HepG2 (cell line): ENCODE measurements around the gene DSCAML1. TPM values are rescaled to one million over a fixed set of nuclear protein-coding genes. Genes with fewer than 3 reads are reported as not detected.
A peak's percentile ranks its signal among the peaks of the same experiment; 100 is the strongest.

Experiments
- ARNTL ChIP-seq: sonication (generic); formaldehyde crosslinking; IDR thresholded peaks from 2 replicates; pipeline ENCODE4 v1.4.0; 2020; ENCODE audit warnings: mild to moderate bottlenecking, missing genetic modification reagents
- CEBPB ChIP-seq: IDR thresholded peaks from 2 replicates; pipeline ENCODE4 v1.6.1; 2011; ENCODE audit warnings: low read depth, low read length, improper control_type of control experiment, borderline replicate concordance
- HMG20B ChIP-seq: conservative IDR thresholded peaks from 2 replicates; pipeline ENCODE4 v1.6.1; 2016; ENCODE audit warnings: missing genetic modification reagents, missing compliant biosample characterization
- IRX3 ChIP-seq: sonication (generic); formaldehyde crosslinking; IDR thresholded peaks from 2 replicates; pipeline ENCODE4 v1.8.1; 2023; ENCODE audit warnings: mild to moderate bottlenecking, low read depth, missing genetic modification reagents, borderline replicate concordance
- LRRFIP1 ChIP-seq: sonication (generic); formaldehyde crosslinking; conservative IDR thresholded peaks from 2 replicates; pipeline ENCODE4 v1.4.0; 2020; ENCODE audit warnings: missing genetic modification reagents
- PHB2 ChIP-seq: fragments of 450-650 bp; IDR thresholded peaks from 2 replicates; pipeline ENCODE4 v1.6.1; 2018; ENCODE audit not compliant: partially characterized antibody
- RCOR2 ChIP-seq: IDR thresholded peaks from 2 replicates; pipeline ENCODE4 v1.6.1; 2016; ENCODE audit warnings: missing biosample characterization, missing genetic modification reagents
- SAFB2 ChIP-seq: sonication (generic); formaldehyde crosslinking; IDR thresholded peaks from 2 replicates; pipeline ENCODE4 v1.5.1; 2020; ENCODE audit warnings: missing genetic modification reagents, low read depth, mild to moderate bottlenecking, borderline replicate concordance
- SNAI1 ChIP-seq: sonication (generic); formaldehyde crosslinking; IDR thresholded peaks from 2 replicates; pipeline ENCODE4 v1.5.0; 2020; ENCODE audit warnings: mild to moderate bottlenecking, missing genetic modification reagents, borderline replicate concordance
- TBX2 ChIP-seq: sonication (generic); formaldehyde crosslinking; IDR thresholded peaks from 2 replicates; pipeline ENCODE4 v1.5.0; 2020; ENCODE audit warnings: missing genetic modification reagents, mild to moderate bottlenecking, borderline replicate concordance
- ZBTB3 ChIP-seq: sonication (generic); formaldehyde crosslinking; IDR thresholded peaks from 2 replicates; pipeline ENCODE4 v1.4.0; 2020; ENCODE audit warnings: low read depth, mild to moderate bottlenecking, moderate library complexity, missing genetic modification reagents, borderline replicate concordance
- ZBTB34 ChIP-seq: sonication (generic); formaldehyde crosslinking; IDR thresholded peaks from 2 replicates; pipeline ENCODE4 v1.8.0; 2022; ENCODE audit warnings: mild to moderate bottlenecking, missing genetic modification reagents
- ZFP1 ChIP-seq: IDR thresholded peaks from 2 replicates; pipeline ENCODE4 v1.6.1; 2016
- ZFP90 ChIP-seq: sonication (generic); formaldehyde crosslinking; IDR thresholded peaks from 2 replicates; pipeline ENCODE4 v1.8.0; 2022; ENCODE audit warnings: missing genetic modification reagents, mild to moderate bottlenecking, inconsistent platforms, borderline replicate concordance
- ZFYVE20 ChIP-seq: sonication (generic); formaldehyde crosslinking; IDR thresholded peaks from 2 replicates; pipeline ENCODE4 v1.8.0; 2023; ENCODE audit warnings: low read depth, mild to moderate bottlenecking, moderate library complexity, missing genetic modification reagents, borderline replicate concordance
- ZMAT5 ChIP-seq: sonication (generic); formaldehyde crosslinking; IDR thresholded peaks from 2 replicates; pipeline ENCODE4 v1.5.0; 2020; ENCODE audit warnings: mild to moderate bottlenecking, low read depth, missing genetic modification reagents, borderline replicate concordance
- ZNF484 ChIP-seq: sonication (generic); formaldehyde crosslinking; IDR thresholded peaks from 2 replicates; pipeline ENCODE4 v1.5.1; 2020; ENCODE audit warnings: mild to moderate bottlenecking, low read depth, missing genetic modification reagents, borderline replicate concordance
- ZNF510 ChIP-seq: sonication (generic); formaldehyde crosslinking; IDR thresholded peaks from 2 replicates; pipeline ENCODE4 v1.4.0; 2020; ENCODE audit warnings: low read depth, mild to moderate bottlenecking, missing genetic modification reagents
- ZNF547 ChIP-seq: sonication (generic); formaldehyde crosslinking; IDR thresholded peaks from 2 replicates; pipeline ENCODE4 v1.5.1; 2020; ENCODE audit warnings: mild to moderate bottlenecking, missing genetic modification reagents
- ZNF746 ChIP-seq: sonication (generic); formaldehyde crosslinking; IDR thresholded peaks from 2 replicates; pipeline ENCODE4 v1.8.0; 2022; ENCODE audit warnings: mild to moderate bottlenecking, missing genetic modification reagents
- ZNF772 ChIP-seq: sonication (generic); formaldehyde crosslinking; IDR thresholded peaks from 2 replicates; pipeline ENCODE4 v1.5.0; 2020; ENCODE audit warnings: mild to moderate bottlenecking, missing genetic modification reagents
- polyA plus RNA-seq, 8 experiments: library from polyadenylated mRNA; depleted of rRNA in 3 of 8; stranded (reverse) in 7 of 8; unstranded in 1 of 8; fragments of >200 nt; fragmentation: Illumina TruSeq in 4 of 8; extraction: Trizol in 4 of 8; gene quantifications; 2 replicates each; pipeline versions ENCODE4 v1.2.1 to v1.2.3, GENCODE V29; 2011 to 2016; ENCODE audit warnings: low read depth in 4 of 8, missing spikeins in 1 of 8, mixed read lengths in 1 of 8; ENCODE audit not compliant: insufficient read depth in 1 of 8
- total RNA-seq, 5 experiments: library from RNA; depleted of rRNA; stranded (reverse); fragments of >200 nt; fragmentation: Illumina TruSeq; extraction: Trizol; gene quantifications; 2 replicates each; pipeline ENCODE4 v1.2.3, GENCODE V29; 2016; ENCODE audit warnings: low read depth in 1 of 5
- TF ChIP-seq, protein P1 (sequence below): sonication (generic); formaldehyde crosslinking; conservative IDR thresholded peaks from 2 replicates; pipeline ENCODE4 v1.4.0; 2020; ENCODE audit warnings: missing genetic modification reagents
- TF ChIP-seq, protein P2 (sequence below): sonication (generic); formaldehyde crosslinking; IDR thresholded peaks from 2 replicates; pipeline ENCODE4 v1.4.0; 2020; ENCODE audit warnings: mild to moderate bottlenecking, low read depth, missing genetic modification reagents

DSCAML1 gene
- total and polyA plus RNA-seq, 2 of the 13 experiments (the other 11 are each of a cell fraction or from before 2014, with no cell fraction given), result 0.29 to 0.40 TPM

- TF ChIP-seq LRRFIP1 (CRISPR knock-in tag), result no peak
- TF ChIP-seq ZNF746, result no peak
- TF ChIP-seq, protein P1, sequence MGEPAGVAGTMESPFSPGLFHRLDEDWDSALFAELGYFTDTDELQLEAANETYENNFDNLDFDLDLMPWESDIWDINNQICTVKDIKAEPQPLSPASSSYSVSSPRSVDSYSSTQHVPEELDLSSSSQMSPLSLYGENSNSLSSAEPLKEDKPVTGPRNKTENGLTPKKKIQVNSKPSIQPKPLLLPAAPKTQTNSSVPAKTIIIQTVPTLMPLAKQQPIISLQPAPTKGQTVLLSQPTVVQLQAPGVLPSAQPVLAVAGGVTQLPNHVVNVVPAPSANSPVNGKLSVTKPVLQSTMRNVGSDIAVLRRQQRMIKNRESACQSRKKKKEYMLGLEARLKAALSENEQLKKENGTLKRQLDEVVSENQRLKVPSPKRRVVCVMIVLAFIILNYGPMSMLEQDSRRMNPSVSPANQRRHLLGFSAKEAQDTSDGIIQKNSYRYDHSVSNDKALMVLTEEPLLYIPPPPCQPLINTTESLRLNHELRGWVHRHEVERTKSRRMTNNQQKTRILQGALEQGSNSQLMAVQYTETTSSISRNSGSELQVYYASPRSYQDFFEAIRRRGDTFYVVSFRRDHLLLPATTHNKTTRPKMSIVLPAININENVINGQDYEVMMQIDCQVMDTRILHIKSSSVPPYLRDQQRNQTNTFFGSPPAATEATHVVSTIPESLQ, result no peak
- peak; percentile 62; the same call in 1 of the 2 replicates for TF ChIP-seq ZNF772 (CRISPR knock-in tag)
- TF ChIP-seq IRX3, result no peak
- peak; percentile 95 for TF ChIP-seq TBX2
- TF ChIP-seq ZNF510 (CRISPR knock-in tag), result no peak
- peak; percentile 51 for TF ChIP-seq CEBPB
- no peak for TF ChIP-seq ZFYVE20 (CRISPR knock-in tag)
- no peak for TF ChIP-seq ZNF484 (CRISPR knock-in tag)
- TF ChIP-seq ZBTB3 (CRISPR knock-in tag), result no peak
- peak; percentile 75 for TF ChIP-seq HMG20B (CRISPR knock-in tag)
- no peak for TF ChIP-seq ZNF547 (CRISPR knock-in tag)
- TF ChIP-seq SNAI1, result no peak
- peak; percentile 68 for TF ChIP-seq ARNTL (CRISPR knock-in tag)
- 0 out of 2 replicates have a peak, but pooled peaks have one; percentile 7 for TF ChIP-seq SAFB2 (CRISPR knock-in tag)
- no peak for TF ChIP-seq ZBTB34 (CRISPR knock-in tag)
- TF ChIP-seq ZFP90 (CRISPR knock-in tag), result no peak
- TF ChIP-seq, protein P2, sequence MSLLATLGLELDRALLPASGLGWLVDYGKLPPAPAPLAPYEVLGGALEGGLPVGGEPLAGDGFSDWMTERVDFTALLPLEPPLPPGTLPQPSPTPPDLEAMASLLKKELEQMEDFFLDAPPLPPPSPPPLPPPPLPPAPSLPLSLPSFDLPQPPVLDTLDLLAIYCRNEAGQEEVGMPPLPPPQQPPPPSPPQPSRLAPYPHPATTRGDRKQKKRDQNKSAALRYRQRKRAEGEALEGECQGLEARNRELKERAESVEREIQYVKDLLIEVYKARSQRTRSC, result no peak
- no peak for TF ChIP-seq PHB2
- TF ChIP-seq ZMAT5 (CRISPR knock-in tag), result no peak
- no peak for TF ChIP-seq ZFP1 (CRISPR knock-in tag)
- TF ChIP-seq RCOR2 (CRISPR knock-in tag), result 0 out of 2 replicates have a peak, but pooled peaks have one; percentile 56
Measured at GRCh38 chr11:117748771-117749540, 48.1 kb downstream of the DSCAML1 start (continued).
